Epithelial cell of esophagus (primary cell): ENCODE results near the gene CSNK1G2.

ENCODE experiments used
- DNase-seq: peaks from one replicate; pipeline ENCODE4 v3.0.0; 2010; ENCODE audit warnings: low read depth
- H3K4me3 ChIP-seq: 2 replicates; pipeline ENCODE4 v1.5.1; 2011; ENCODE audit warnings: mild to moderate bottlenecking, low read length, control low read depth
- CTCF ChIP-seq: IDR thresholded peaks from 2 replicates; pipeline ENCODE4 v1.5.1; 2011; ENCODE audit warnings: low read depth, mild to moderate bottlenecking, low read length, control low read depth, inconsistent platforms; ENCODE audit not compliant: insufficient read depth; ENCODE audit errors: missing control alignments

The CSNK1G2 gene

GRCh38 chr19:1954532-1954933 is 13.6 kb downstream of the CSNK1G2 start:
- no peak for DNase-seq
- no peak overlapping the region for H3K4me3 ChIP-seq

DNA sequence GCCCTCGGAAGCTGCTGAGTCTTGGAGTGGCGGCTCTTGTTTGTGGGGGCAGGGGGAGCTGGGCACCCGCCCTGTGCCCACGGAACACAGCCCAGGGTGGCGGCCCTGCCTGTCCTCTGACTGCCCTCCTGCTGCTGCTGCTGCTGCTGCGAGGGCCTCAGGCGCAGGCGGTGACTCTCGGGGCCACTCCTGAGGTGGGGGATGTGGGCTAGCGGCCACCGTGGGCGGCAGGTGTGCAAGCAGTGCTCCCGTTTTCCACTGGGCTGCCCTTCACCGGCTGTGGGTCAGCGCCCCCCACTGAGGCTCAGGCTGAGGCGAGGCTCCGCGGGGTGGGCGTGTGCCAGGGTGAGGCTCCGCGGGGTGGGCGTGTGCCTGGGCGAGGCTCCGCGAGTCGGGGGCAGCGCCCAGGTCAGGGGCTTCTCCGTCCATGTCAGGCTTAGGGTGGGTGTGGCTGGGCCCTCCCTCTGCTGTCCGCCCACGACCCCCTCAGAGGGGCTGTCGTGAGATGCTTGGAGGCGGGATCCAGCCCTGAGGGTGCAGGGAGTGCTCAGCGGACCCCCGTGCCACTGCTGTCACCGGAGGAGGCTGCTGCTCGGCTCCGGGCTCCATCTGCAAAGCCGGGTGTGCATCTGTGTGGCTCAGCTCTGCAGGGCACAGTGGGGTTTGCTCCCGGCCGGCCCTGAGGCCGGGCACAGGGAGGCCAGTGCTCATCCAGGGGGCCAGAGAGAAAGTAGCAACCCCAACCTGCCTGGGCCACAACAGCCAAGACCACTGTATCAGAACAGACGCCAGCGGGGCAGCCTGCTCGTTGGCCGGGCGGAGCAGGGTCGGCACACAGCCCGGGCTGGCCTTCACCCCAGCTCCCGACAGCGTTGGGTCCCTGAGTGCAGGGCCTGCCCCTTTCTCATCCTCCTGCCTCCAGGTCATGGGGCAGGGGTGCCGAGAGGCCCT is 14.5 kb downstream of the CSNK1G2 start:
- DNase-seq: no peak

More at GRCh38 chr19:1954532-1954933, 13.6 kb downstream of the CSNK1G2 start:
- TF ChIP-seq CTCF: no peak

GRCh38 chr19:1956122-1956494 is 15.1 kb downstream of the CSNK1G2 start:
- no peak overlapping the region for H3K4me3 ChIP-seq
- DNase-seq: no peak

More for the DNA sequence above, 14.5 kb downstream of the CSNK1G2 start:
- no peak overlapping the region for H3K4me3 ChIP-seq
- TF ChIP-seq CTCF: no peak

DNA sequence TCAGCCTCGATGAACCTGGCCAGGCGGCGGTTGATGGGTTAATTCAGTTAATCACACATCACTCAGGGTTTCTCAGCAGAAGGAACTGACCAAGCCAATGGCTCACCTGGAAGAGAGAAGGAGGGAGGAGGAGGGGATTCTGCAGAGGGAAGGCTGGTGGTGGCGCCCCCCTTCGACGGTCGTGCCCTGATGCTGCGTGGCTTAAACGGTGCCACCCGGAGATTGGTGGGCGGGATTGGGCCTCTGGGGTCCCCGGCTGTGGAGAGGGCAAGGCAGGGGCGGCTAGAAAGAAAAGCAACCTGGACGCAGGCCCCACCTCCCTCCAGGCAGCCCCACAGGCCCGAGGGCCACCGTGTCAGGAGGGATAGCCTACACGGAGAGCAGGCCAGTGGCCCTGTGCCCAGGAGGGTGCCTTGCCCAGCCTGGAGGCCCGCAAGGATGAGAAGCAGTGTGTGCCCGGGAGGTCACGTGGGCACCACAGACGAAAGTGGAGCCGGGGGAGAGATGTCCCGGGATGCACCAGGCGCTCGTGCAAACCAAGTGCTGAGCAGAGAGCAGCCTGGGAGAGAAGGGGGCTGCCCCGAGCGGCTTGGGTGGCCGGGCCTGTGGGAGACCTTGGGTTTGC is 16.0 kb downstream of the CSNK1G2 start:
- no peak overlapping the region for H3K4me3 ChIP-seq
- TF ChIP-seq CTCF: no peak
- DNase-seq: no peak

More at GRCh38 chr19:1956122-1956494, 15.1 kb downstream of the CSNK1G2 start:
- TF ChIP-seq CTCF: no peak

GRCh38 chr19:1957562-1958248 is 16.7 kb downstream of the CSNK1G2 start:
- H3K4me3 ChIP-seq: no peak overlapping the region
- no peak for DNase-seq
- no peak for TF ChIP-seq CTCF

- DNase-seq: no peak
- no peak for TF ChIP-seq CTCF
- no peak overlapping the region for H3K4me3 ChIP-seq
Observed at GRCh38 chr19:1959928-1960589, 19.1 kb downstream of the CSNK1G2 start.
